ENCODE measurements around the gene CPSF4L. TPM values are rescaled to one million over a fixed set of nuclear protein-coding genes. Genes with fewer than 3 reads are reported as not detected.

The CPSF4L gene
- total and polyA plus RNA-seq, 2 of the 13 experiments (the other 11 are each of a cell fraction or from before 2014, with no cell fraction given) = 0.73 to 1.6 TPM

- TF ChIP-seq DZIP1 (CRISPR knock-in tag; IDR thresholded peaks at IDR 0.05) (no peak), NR2F1 (CRISPR knock-in tag; IDR thresholded peaks at IDR 0.05) (no peak), NR2C2 (CRISPR knock-in tag; IDR thresholded peaks at IDR 0.05; ENCODE audit: borderline replicate concordance) (no peak), ZNF574 (CRISPR knock-in tag; IDR thresholded peaks at IDR 0.05) (peak; percentile 37; the same call in 1 of the 2 replicates), SP2 (CRISPR knock-in tag; IDR thresholded peaks at IDR 0.05) (no peak), ZSCAN12 (CRISPR knock-in tag; IDR thresholded peaks at IDR 0.05) (no peak), ZNF644 (CRISPR knock-in tag; IDR thresholded peaks at IDR 0.05; ENCODE audit: low read depth) (peak; percentile 30; the same call in 1 of the 2 replicates), HNF4G (IDR thresholded peaks at IDR 0.05; ENCODE audit: borderline replicate concordance, low read depth, low read length) (peak; percentile 41; the same call in 1 of the 2 replicates), HNF4G (CRISPR knock-in tag; IDR thresholded peaks at IDR 0.05; ENCODE audit: borderline replicate concordance, low read depth) (no peak), RCOR2 (CRISPR knock-in tag; IDR thresholded peaks at IDR 0.05) (peak; percentile 21; the same call in 1 of the 2 replicates), GZF1 (CRISPR knock-in tag; IDR thresholded peaks at IDR 0.05) (no peak; the same call in 1 of the 2 replicates), ISL2 (CRISPR knock-in tag; IDR thresholded peaks at IDR 0.05) (no peak), KAT7 (CRISPR knock-in tag; IDR thresholded peaks at IDR 0.05; ENCODE audit: borderline replicate concordance) (0 out of 2 replicates have a peak, but pooled peaks have one; percentile 28), IKZF4 (CRISPR knock-in tag; IDR thresholded peaks at IDR 0.05; ENCODE audit: borderline replicate concordance, low read depth, not compliant biosample characterization) (no peak), ZNF761 (CRISPR knock-in tag; conservative IDR thresholded peaks at IDR 0.05) (no peak), CBX1 (IDR thresholded peaks at IDR 0.05; ENCODE audit: low read depth) (no peak)
- TF ChIP-seq, protein P1, sequence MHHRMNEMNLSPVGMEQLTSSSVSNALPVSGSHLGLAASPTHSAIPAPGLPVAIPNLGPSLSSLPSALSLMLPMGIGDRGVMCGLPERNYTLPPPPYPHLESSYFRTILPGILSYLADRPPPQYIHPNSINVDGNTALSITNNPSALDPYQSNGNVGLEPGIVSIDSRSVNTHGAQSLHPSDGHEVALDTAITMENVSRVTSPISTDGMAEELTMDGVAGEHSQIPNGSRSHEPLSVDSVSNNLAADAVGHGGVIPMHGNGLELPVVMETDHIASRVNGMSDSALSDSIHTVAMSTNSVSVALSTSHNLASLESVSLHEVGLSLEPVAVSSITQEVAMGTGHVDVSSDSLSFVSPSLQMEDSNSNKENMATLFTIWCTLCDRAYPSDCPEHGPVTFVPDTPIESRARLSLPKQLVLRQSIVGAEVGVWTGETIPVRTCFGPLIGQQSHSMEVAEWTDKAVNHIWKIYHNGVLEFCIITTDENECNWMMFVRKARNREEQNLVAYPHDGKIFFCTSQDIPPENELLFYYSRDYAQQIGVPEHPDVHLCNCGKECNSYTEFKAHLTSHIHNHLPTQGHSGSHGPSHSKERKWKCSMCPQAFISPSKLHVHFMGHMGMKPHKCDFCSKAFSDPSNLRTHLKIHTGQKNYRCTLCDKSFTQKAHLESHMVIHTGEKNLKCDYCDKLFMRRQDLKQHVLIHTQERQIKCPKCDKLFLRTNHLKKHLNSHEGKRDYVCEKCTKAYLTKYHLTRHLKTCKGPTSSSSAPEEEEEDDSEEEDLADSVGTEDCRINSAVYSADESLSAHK (CRISPR knock-in tag; IDR thresholded peaks at IDR 0.05; ENCODE audit: borderline replicate concordance) = no peak
- TF ChIP-seq, protein P2, sequence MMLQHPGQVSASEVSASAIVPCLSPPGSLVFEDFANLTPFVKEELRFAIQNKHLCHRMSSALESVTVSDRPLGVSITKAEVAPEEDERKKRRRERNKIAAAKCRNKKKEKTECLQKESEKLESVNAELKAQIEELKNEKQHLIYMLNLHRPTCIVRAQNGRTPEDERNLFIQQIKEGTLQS (CRISPR knock-in tag; IDR thresholded peaks at IDR 0.05) = 0 out of 2 replicates have a peak, but pooled peaks have one; percentile 31
Observed at GRCh38 chr17:73267648-73268537, 6.2 kb upstream of the CPSF4L start (continued).

Data from HepG2 (cell line).